Endothelial cell of hepatic sinusoid (primary cell): ENCODE data around the gene BCR.

Source experiments
- in situ Hi-C: cut with HindIII; loops from 2 replicates; pipeline ENCODE4 v1.10.0; 2017; ENCODE audit warnings: low sequenced_read_pairs

The BCR gene

DNA sequence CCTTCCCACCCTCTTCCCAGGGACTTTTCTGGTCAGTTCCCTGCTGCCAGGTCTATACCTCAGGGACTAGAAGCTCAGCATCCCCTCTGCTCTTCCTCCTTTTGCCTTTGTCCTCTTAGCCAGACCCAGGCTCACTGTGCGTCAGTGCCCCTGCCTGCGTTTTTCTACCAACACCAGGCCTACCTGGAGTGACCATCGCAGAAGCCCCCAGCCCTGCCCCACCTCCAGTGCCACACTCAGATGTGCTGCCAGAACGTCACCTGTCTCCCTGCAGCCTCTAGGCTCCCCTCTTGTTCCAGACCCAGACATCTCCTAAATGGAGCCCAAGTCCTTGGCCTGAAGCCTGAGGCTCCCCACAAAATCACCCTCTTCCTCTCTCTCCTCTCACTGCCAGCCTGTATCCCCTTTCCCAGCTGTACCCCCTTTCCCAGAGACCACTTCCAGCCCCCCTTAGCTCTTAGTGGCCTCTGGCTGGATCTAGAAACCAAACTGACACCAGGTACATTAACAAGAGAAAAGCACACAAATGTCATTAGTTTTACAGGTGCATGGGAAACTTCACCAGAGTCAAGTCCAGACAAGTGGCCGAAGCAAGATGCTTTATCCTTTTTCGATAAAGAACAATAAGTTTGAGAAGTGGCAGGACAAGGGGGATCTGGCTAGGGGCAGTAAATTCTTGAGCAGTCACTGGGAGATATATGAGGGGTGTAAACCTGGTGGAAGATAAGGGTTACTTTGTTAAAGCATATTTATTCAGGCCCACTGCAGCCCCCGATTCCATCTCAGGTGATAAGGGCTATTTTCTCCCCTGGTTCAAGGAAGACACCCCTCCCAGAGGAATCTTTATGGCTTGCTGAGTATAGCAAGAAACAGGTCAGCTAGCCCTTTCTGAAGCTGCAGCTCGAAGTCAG is 61.5 kb downstream of the BCR start:
- in situ Hi-C loops = no loop called here

DNA sequence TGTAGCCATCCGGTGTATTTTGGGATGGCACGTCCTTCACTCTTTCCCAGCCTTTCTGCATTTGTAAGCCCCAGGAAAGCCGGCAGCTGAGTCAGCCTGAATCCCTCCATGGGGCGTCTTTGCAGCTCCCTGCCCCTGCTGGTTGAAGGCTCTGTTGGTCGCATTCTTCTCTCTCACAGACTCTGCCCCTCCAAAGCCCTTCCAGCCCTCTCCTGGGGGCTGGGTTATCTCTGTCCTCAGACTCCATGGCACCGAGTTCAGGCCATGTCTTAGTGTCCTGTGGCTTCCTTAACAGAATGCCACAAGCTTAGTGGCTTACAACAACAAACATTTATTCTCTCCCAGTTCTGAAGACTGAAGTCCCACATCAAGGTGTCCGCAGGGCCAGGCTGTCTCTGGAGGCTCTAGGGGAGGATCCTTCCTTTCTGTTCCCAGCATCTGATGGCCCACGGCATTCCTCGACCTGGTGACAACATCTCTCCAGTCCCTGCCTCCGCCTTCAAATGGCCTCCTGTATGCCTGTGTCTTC is 62.2 kb downstream of the BCR start:
- in situ Hi-C loops = no loop called here

DNA sequence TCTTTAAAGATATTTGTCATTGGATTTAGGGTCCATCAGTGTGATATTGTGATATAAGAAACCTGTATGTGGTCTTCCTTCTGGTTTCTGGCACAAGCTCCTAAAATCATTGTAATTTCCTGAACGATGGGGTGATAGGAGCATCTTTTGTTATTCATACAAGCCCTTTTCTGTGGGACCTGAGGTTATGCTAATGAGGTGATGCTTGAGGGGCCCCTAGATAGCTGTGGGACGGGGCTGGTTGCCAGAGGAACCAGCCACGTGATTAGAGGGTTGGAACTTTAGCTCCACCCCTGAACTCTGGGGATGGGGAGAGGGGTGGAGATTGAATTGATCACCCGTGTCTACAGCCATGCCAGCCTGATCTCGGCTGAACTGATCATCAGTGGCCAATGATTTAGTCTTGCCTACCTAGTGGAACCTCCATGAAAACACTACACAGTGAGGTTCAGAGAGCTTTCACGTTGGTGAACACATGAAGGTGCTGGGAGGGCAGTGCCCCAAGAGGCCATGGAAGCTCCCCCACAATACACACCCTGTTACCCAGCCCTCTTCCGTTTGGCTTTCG is 62.8 kb downstream of the BCR start:
- in situ Hi-C loops = no loop called here

DNA sequence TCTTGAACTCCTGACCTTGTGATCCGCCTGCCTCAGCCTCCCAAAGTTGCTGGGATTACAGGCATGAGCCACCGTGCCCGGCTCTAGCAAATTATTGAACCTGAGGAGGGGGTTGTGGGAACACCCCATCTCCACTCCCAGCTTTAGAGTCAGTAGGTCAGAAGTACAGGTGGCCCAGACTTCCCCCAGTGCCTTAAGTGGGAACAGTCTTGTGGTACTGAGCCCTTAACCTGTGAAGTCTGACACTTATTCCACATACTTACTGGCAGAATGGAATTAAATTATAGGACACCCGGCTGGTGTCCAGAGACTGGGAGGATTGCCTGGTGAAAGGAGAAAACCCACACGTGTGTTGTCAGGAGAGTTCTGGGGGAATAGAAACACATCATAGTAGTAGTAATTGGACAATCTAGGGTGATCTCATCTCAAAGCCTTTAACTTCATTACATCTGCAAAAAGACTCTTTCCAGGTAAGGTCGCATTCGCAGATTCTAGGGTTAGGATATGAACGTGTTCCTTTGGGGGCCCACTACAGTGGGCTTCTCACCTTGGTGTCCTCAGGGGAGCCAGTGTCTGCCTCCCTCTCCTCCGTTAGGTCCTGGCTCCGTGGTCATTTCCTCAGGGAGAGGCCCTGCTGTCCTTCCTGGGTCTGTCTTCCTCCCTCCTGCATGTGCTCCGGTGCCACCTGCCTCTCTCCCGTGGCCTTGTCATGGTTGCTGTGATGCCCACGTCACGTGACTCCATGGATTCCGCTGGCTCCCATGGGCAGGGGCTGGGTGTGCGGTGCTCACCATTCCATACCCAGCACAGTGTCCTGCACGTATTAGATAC is 63.8 kb downstream of the BCR start:
- in situ Hi-C loops = no loop called here

DNA sequence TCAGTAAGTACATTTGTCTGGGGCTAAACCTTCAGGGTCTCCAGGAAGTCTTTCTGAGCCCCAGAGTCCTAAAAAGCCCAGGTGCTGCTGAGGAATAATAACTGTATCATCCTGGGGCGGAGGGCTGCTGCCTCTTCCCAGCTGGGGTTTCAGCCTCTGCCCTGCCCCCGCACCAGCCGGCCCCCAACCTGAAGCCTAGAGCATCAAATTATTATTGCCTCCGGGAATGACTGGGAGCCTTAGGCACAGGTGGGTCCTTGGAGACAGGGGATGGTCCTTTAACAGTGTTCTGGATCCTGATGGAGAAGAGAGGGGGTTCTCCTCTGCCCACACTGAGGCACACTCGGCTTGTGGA is 64.4 kb downstream of the BCR start:
- in situ Hi-C loops = no loop called here

GRCh38 chr22:23245045-23245798 is 64.9 kb downstream of the BCR start:
- in situ Hi-C loops = no loop called here

DNA sequence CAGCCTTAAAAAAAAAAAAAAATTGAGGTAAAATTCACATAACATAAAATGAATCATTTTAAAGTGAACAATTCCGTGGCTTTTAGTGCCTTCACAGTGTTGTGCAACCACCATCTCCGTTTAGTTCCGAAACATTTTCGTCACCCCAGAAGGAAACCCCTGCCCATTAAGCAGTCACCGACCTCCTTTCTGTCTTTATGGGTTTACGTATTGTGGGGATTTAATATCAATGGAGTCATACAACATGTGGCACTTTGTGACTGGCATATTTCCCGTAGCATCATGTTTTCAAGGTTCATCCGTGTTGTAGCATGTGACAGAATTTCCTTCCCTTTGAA is 65.5 kb downstream of the BCR start:
- in situ Hi-C loops = no loop called here

DNA sequence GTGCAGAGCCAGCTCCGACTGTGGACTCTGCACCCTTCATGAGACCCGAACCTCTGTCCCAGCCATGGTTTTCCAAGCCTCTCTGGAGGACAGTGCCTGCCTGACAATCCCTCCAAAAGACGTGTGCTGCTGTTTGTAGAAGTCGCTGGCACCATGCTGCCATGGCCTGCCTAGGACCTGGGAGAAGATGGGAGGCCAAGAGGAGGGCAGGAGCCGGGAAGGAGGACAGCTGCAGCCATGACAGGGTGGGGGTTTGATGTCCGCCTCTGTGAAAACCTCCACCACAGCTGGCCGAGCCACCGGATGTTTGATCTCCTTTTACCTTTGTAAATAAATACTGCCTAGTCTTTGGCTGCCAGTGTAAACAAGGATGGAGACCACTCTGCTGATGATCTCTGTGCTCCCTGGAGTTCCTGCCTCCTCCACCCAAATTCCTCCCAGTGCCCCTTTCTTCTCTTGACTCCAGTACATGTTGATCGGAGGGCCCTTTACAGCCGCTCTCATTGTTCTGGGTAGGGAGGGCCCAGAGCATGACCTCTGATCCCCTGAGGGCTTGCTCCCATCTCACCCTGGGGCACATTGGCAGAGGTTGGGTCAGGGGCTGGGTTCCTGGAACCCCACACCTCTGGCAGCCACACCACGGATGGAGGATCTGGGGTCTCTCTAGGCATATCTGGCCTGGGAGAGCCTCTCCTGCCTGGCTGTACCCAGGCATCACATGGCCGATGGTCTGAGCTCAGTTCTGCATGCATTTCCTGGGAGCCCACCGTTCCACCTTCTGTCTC is 66.9 kb downstream of the BCR start:
- in situ Hi-C loops = no loop called here

DNA sequence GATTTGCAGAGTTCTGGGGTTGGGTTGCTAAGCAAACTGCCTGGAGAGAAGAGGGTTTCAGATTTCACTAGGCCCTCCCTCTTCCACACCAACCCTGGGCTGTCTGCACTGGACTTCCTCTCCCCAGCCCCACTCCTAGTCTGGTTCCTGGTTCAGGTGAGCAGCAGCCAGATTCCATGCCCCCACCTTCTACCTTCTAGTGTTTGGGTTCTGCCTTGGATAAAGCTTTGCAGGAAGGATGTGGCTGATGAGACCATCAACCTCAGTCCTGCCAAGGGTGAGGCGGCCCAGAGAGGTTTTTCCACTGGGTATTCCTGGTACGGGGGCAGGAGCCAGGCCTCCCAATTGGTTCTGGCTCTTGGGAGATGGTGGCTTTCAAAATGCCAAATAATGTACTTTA is 68.3 kb downstream of the BCR start:
- in situ Hi-C loops = no loop called here

- in situ Hi-C loops = no loop called here
Measured at GRCh38 chr22:23250056-23250784, 69.9 kb downstream of the BCR start.

DNA sequence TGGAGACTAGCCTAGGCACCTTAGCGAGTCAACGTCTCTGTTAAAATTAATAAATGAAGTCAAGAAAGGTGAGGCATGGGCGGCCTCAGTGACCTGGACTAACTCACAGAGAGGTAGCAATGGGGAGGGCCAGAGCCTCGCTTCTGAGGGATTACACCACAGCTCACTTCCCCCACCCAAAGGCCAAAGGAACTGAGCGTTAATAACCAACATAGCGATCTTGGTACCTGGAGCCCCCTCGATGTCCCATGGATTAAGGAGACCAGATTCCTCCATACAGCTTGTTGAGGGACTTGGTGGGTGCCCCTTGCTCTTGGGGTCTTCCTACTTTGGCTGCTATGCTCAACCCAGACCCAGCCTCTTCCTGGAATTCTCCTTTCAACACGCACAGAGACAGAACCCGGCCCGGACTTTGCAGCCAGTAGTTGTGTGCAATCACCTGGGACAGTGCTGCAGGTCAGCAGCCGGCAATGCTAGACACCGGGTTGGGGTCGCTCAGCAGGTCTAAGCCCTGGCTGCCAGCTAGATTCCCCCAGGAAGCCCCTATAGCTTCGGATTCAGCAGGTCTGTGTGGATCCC is 70.6 kb downstream of the BCR start:
- in situ Hi-C loops = no loop called here

DNA sequence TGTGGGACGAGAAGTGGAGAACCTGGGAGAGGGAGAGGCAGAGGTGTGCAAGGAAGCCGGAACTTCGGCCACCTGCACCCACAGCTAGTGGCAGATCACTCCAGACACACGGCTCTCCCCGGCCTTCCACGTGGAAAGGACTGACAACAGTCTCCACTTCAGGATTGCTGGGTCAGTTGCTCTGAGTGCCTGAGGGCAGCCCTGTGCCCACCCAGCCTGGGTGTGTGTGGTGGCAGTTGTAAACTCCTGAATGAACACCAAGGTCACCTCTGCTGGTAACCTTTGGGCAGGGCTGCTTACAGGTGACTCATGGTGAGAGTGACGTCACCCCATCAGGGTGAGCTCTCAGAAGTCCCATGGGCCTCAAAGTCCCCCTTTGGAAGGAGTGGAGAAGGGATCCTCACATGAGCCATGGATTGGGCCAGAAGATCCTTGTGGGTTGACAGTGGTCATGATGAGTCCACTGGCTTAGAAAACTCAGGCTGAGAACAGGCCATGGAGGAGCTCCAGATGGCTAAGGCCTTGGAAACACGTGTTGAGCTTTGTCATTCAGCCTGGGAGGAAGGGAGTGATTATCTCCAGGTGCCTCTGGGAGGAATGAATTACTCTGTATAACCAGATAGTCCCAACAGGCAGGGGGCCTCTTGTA is 71.3 kb downstream of the BCR start:
- in situ Hi-C loops = no loop called here

GRCh38 chr22:23253475-23254055 is 73.3 kb downstream of the BCR start:
- in situ Hi-C loops = no loop called here

DNA sequence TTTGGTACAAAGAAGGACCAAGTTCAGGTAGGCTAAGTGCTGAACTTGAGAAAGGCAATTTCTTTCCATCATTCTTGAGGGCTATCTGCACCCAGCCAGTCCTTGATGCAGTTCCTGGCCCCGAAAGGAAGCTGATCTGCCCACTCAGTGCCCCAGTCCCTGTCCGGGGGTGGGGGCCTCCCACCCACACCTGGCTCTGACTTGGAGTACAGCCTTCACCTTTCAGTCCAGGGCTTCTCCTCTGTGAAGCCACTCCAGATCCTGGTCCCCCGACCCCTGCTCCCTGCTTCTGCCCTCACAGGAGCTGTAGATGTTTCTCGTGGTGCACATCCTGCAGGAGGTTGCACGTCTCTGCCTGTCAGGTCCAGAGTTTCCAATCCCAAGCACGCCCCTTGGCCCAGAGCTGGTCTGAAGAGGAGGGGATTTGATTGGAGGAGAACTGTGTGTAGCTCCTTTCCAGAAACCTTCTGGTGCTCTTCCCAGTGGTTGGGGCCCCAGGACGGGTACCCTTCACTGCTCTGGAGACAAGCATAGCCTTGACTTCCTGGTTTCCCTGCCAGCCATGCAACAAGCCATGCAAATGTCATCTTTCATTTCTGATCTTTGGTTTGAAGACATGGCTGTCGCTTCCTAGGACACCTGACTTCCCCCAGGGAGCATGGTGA is 75.3 kb downstream of the BCR start:
- in situ Hi-C loops = no loop called here

- in situ Hi-C loops = no loop called here
Measured at GRCh38 chr22:23256171-23256932, 76.0 kb downstream of the BCR start.

- in situ Hi-C loops = no loop called here
Measured at GRCh38 chr22:23256986-23257888, 76.9 kb downstream of the BCR start.
